Activated naive CD4-positive, alpha-beta T cell treated with anti-CD3 and anti-CD28 coated beads for 36 hours (primary cell): ENCODE measurements around the gene EIF3L. TPM values are rescaled to one million over a fixed set of nuclear protein-coding genes. Genes with fewer than 3 reads are reported as not detected.
"Not testable (repeated sequence)": the region's sequence is repeated elsewhere in the genome, so short reads cannot be mapped to it uniquely, and the experiment has no call there.

Experiments used
- CTCF ChIA-PET: fragments of 350-600 bp; sonication (Branson Sonifier 250); formaldehyde crosslinking; loops from one replicate; lab custom pipeline; 2021; ENCODE audit warnings: antibody characterized with exemption; lab: Charles Lee
- DNase-seq: peaks from one replicate; pipeline ENCODE4 v3.0.0-alpha.2; 2020
- H3K27ac Mint-ChIP-seq: one replicate; pipeline ENCODE4 v1.8.0; 2021; ENCODE audit warnings: mild to moderate bottlenecking, mixed read lengths
- H3K27me3 Mint-ChIP-seq: one replicate; pipeline ENCODE4 v1.8.0; 2021; ENCODE audit warnings: low read depth, mixed read lengths
- H3K36me3 Mint-ChIP-seq: one replicate; pipeline ENCODE4 v1.8.0; 2021; ENCODE audit warnings: low read depth, mixed read lengths
- H3K4me1 Mint-ChIP-seq: one replicate; pipeline ENCODE4 v1.8.0; 2021; ENCODE audit warnings: low read depth, mixed read lengths
- H3K4me3 Mint-ChIP-seq: one replicate; pipeline ENCODE4 v1.8.0; 2021; ENCODE audit warnings: mild to moderate bottlenecking, moderate library complexity, mixed read lengths
- H3K9me3 Mint-ChIP-seq: one replicate; pipeline ENCODE4 v1.8.0; 2021; ENCODE audit warnings: mixed read lengths
- intact Hi-C: fragments of 100-400 bp; cut with micrococcal nuclease; formaldehyde crosslinking; loops from one replicate; pipeline ENCODE4 v1.15.1; 2023
- total RNA-seq, 2 experiments: library from RNA; stranded (reverse); gene quantifications; one replicate each; pipeline ENCODE4 v1.2.3, GENCODE V29; 2021

EIF3L gene
- 100 to 1,000 TPM; 776 to 797 TPM for total RNA-seq

- H3K9me3 Mint-ChIP-seq: no peaks in the 10 kb centered on the region
- intact Hi-C loops: loop anchor here (1.0 kb wide), 1 partner anchor 241 kb away; the partner anchor contains the start of gene GGA1
- peak; percentile 93 for DNase-seq
- peak within 1 kb of the TSS; percentile 92 for H3K4me3 Mint-ChIP-seq
- H3K4me1 Mint-ChIP-seq: peaks cover 50% of the 10 kb centered on the region
- no peaks in the 10 kb centered on the region for H3K27me3 Mint-ChIP-seq
- H3K36me3 Mint-ChIP-seq: peaks cover 46% of the 10 kb centered on the region
- CTCF ChIA-PET: interaction anchor here (0.6 to 1.5 kb wide), 3 partner anchors 14 to 25 kb away, joined by 4 to 14 read pairs (median 4); no protein-coding TSS in a partner anchor
- peak within 1 kb of the TSS; percentile 94 for H3K27ac Mint-ChIP-seq
Measured at GRCh38 chr22:37849089-37849751, at the start of gene EIF3L. Gene EIF3L (plus strand): TSS chr22:37849419. CDS start chr22:37849450, 31 bp downstream.

GRCh38 chr22:37799979-37800378 is 49.2 kb upstream of the EIF3L start:
- CTCF ChIA-PET, intact Hi-C loops, H3K27ac Mint-ChIP-seq, H3K36me3 Mint-ChIP-seq, H3K4me3 Mint-ChIP-seq, H3K9me3 Mint-ChIP-seq, DNase-seq: not testable (repeated sequence)
- Mint-ChIP-seq H3K27me3 (peaks cover 16% of the 10 kb centered on the region), H3K4me1 (peaks cover 14% of the 10 kb centered on the region)

GRCh38 chr22:37801946-37802309 is 47.3 kb upstream of the EIF3L start:
- peaks cover 30% of the 10 kb centered on the region for H3K4me1 Mint-ChIP-seq
- intact Hi-C loops: no loop called here
- H3K4me3 Mint-ChIP-seq: peak overlapping the region; percentile 69
- DNase-seq: no peak
- no peak overlapping the region for H3K27ac Mint-ChIP-seq
- CTCF ChIA-PET: interaction anchor here (1.3 to 1.9 kb wide), 2 partner anchors 16 to 23 kb away, joined by 4 to 9 read pairs; no protein-coding TSS in a partner anchor
- H3K27me3 Mint-ChIP-seq: peaks cover 31% of the 10 kb centered on the region
- no peaks in the 10 kb centered on the region for H3K9me3 Mint-ChIP-seq
- no peaks in the 10 kb centered on the region for H3K36me3 Mint-ChIP-seq

GRCh38 chr22:37802310-37803194 is 46.7 kb upstream of the EIF3L start:
- Mint-ChIP-seq H3K27ac (no peak overlapping the region), H3K9me3 (no peaks in the 10 kb centered on the region), H3K36me3 (no peaks in the 10 kb centered on the region), H3K4me3 (peak overlapping the region; percentile 70), H3K27me3 (peaks cover 35% of the 10 kb centered on the region), H3K4me1 (peaks cover 35% of the 10 kb centered on the region)
- intact Hi-C loops: no loop called here
- DNase-seq: peak; percentile 43
- CTCF ChIA-PET: interaction anchor here (1.3 to 1.9 kb wide), 2 partner anchors 15 to 22 kb away, joined by 4 to 9 read pairs; no protein-coding TSS in a partner anchor

GRCh38 chr22:37803195-37803638 is 46.0 kb upstream of the EIF3L start:
- Mint-ChIP-seq H3K9me3 (no peaks in the 10 kb centered on the region), H3K27me3 (peaks cover 37% of the 10 kb centered on the region), H3K4me1 (peaks cover 37% of the 10 kb centered on the region), H3K4me3 (peak overlapping the region; percentile 70), H3K27ac (no peak overlapping the region), H3K36me3 (no peaks in the 10 kb centered on the region)
- CTCF ChIA-PET: interaction anchor here (1.9 kb wide), 1 partner anchor 15 kb away, joined by 9 read pairs; no protein-coding TSS in a partner anchor
- intact Hi-C loops: no loop called here
- DNase-seq: no peak

GRCh38 chr22:37803639-37804351 is 45.4 kb upstream of the EIF3L start:
- Mint-ChIP-seq H3K9me3 (no peaks in the 10 kb centered on the region), H3K4me3 (peak overlapping the region; percentile 46), H3K27ac (no peak overlapping the region), H3K36me3 (no peaks in the 10 kb centered on the region), H3K4me1 (peaks cover 42% of the 10 kb centered on the region), H3K27me3 (peaks cover 40% of the 10 kb centered on the region)
- intact Hi-C loops: no loop called here
- CTCF ChIA-PET: interaction anchor here (1.9 kb wide), 1 partner anchor 14 kb away, joined by 9 read pairs; no protein-coding TSS in a partner anchor
- no peak for DNase-seq

- DNase-seq: no peak
- intact Hi-C loops: no loop called here
- Mint-ChIP-seq H3K4me3 (peak overlapping the region; percentile 46), H3K4me1 (peaks cover 46% of the 10 kb centered on the region), H3K36me3 (no peaks in the 10 kb centered on the region), H3K9me3 (no peaks in the 10 kb centered on the region), H3K27ac (no peak overlapping the region), H3K27me3 (peaks cover 46% of the 10 kb centered on the region)
- CTCF ChIA-PET: no interaction called here
Measured at GRCh38 chr22:37804352-37804880, 44.8 kb upstream of the EIF3L start.

GRCh38 chr22:37804881-37805809 is 44.1 kb upstream of the EIF3L start:
- H3K27ac Mint-ChIP-seq: no peak overlapping the region
- H3K27me3 Mint-ChIP-seq: peaks cover 48% of the 10 kb centered on the region
- H3K9me3 Mint-ChIP-seq: no peaks in the 10 kb centered on the region
- CTCF ChIA-PET: no interaction called here
- peak overlapping the region; percentile 60 for H3K4me3 Mint-ChIP-seq
- H3K36me3 Mint-ChIP-seq: no peaks in the 10 kb centered on the region
- DNase-seq: peak; percentile 79
- peaks cover 46% of the 10 kb centered on the region for H3K4me1 Mint-ChIP-seq
- intact Hi-C loops: loop anchor here (5.0 kb wide), 3 partner anchors 128 to 198 kb away; partner anchors contain the start of genes GGA1 and LGALS1

GRCh38 chr22:37805810-37806277 is 43.4 kb upstream of the EIF3L start:
- CTCF ChIA-PET: no interaction called here
- peaks cover 46% of the 10 kb centered on the region for H3K4me1 Mint-ChIP-seq
- H3K4me3 Mint-ChIP-seq: peak overlapping the region; percentile 60
- H3K27me3 Mint-ChIP-seq: peaks cover 48% of the 10 kb centered on the region
- intact Hi-C loops: loop anchor here (5.0 kb wide), 3 partner anchors 129 to 199 kb away; partner anchors contain the start of genes GGA1 and LGALS1
- no peak overlapping the region for H3K27ac Mint-ChIP-seq
- H3K9me3 Mint-ChIP-seq: no peaks in the 10 kb centered on the region
- no peak for DNase-seq
- H3K36me3 Mint-ChIP-seq: no peaks in the 10 kb centered on the region

GRCh38 chr22:37806409-37807333 is 42.5 kb upstream of the EIF3L start:
- Mint-ChIP-seq H3K36me3 (no peaks in the 10 kb centered on the region), H3K4me1 (peaks cover 46% of the 10 kb centered on the region), H3K9me3 (no peaks in the 10 kb centered on the region), H3K27ac (no peak overlapping the region), H3K27me3 (peaks cover 48% of the 10 kb centered on the region), H3K4me3 (peak overlapping the region; percentile 30)
- peak; percentile 36 for DNase-seq
- intact Hi-C loops: loop anchor here (1.0 to 5.0 kb wide), 5 partner anchors 12 to 199 kb away; partner anchors contain the start of genes ANKRD54, GGA1 and LGALS1
- CTCF ChIA-PET: interaction anchor here (0.7 to 4.3 kb wide), 3 partner anchors 12 to 163 kb away, joined by 3 to 51 read pairs (median 16); no protein-coding TSS in a partner anchor
